K562 (cell line): ENCODE data around the gene NUMB. TPM values are rescaled to one million over a fixed set of nuclear protein-coding genes. Genes with fewer than 3 reads are reported as not detected.

Experiments
- ATAC-seq: fragments of 200-7000 bp; cut with Tn5 transposase; 3 replicates; pipeline ENCODE4 v1.9.1; 2020; ENCODE audit warnings: moderate library complexity
- BruUV-seq: library from RNA; stranded (reverse); fragments of 400-500 nt; replicated peaks from 2 replicates; lab custom pipeline; 2021; lab: Mats Ljungman, UMichigan
- CTCF ChIA-PET: fragments of 300-600 bp; formaldehyde crosslinking; extraction: SDS; loops from one replicate; lab custom pipeline; 2021; ENCODE audit warnings: low intra/inter-chr PET ratio; lab: Yijun Ruan, JAX
- POLR2A ChIA-PET: fragments of 300-600, 350-650 bp; sonication (Branson Sonifier 250); formaldehyde crosslinking; extraction: SDS; loops from one replicate; lab custom pipeline; 2021; ENCODE audit warnings: antibody characterized with exemption, inconsistent platforms; lab: Yijun Ruan, JAX
- DNase-seq, 4 experiments: peaks; one replicate each; pipeline versions ENCODE4 v3.0.0 to v3.0.0-alpha.2; 2011 to 2018; ENCODE audit warnings: low spot score in 3 of 4, mixed read lengths in 3 of 4; ENCODE audit errors: extremely low read depth in 1 of 4
- FAIRE-seq: peaks from 2 replicates; lab custom pipeline; 2011; peaks lifted over from hg19 to GRCh38; lab: Jason Lieb, UNC
- H2AFZ ChIP-seq: 2 replicates; pipeline ENCODE4 v1.6.0; 2011; ENCODE audit warnings: low read depth, low read length, control low read depth, inconsistent platforms
- H3K27ac ChIP-seq: fragments of 200-600 bp; 3 replicates; pipeline ENCODE4 v1.8.0; 2011; ENCODE audit warnings: low read depth, mild to moderate bottlenecking, control low read depth, inconsistent platforms, low read length, moderate library complexity, mixed read lengths; ENCODE audit errors: extremely low read depth
- H3K27me3 ChIP-seq, 2 experiments: fragments of 300-600 bp in 1 of 2; 2 replicates in 1 of 2; 3 replicates in 1 of 2; pipeline versions ENCODE4 v1.6.0 to v1.8.0; 2011; ENCODE audit warnings: inconsistent platforms in 2 of 2, low read length in 2 of 2, mild to moderate bottlenecking in 1 of 2, mixed read lengths in 1 of 2, moderate library complexity in 1 of 2; ENCODE audit not compliant: control insufficient read depth in 2 of 2, insufficient read depth in 2 of 2
- H3K36me3 ChIP-seq: fragments of 300-600 bp; 3 replicates; pipeline ENCODE4 v1.8.0; 2011; ENCODE audit warnings: mild to moderate bottlenecking, low read length, inconsistent platforms; ENCODE audit not compliant: control insufficient read depth, insufficient read depth
- H3K4me1 ChIP-seq, 2 experiments: fragments of 200-600 bp in 1 of 2; replicated peaks in 1 of 2; 2 replicates in 1 of 2; 3 replicates in 1 of 2; pipeline versions ENCODE4 v1.5.1 to v1.8.0; 2011; ENCODE audit warnings: inconsistent platforms in 2 of 2, low read length in 2 of 2, mild to moderate bottlenecking in 1 of 2, mixed read lengths in 1 of 2, moderate library complexity in 1 of 2; ENCODE audit not compliant: control insufficient read depth in 2 of 2, insufficient read depth in 2 of 2
- H3K4me2 ChIP-seq: 2 replicates; pipeline ENCODE4 v1.6.1; 2011; ENCODE audit warnings: low read length, control low read depth, inconsistent platforms, mixed read lengths; ENCODE audit not compliant: insufficient read depth
- H3K4me3 ChIP-seq: fragments of 200-600 bp; sonication (generic), shearing (Covaris generic); 2 replicates; pipeline ENCODE4 v1.5.1; 2016; ENCODE audit warnings: control low read depth, inconsistent platforms
- H3K79me2 ChIP-seq: fragments of 200-600 bp; 3 replicates; pipeline ENCODE4 v1.8.0; 2011; ENCODE audit warnings: low read length, inconsistent platforms; ENCODE audit not compliant: control insufficient read depth, insufficient read depth
- H3K9ac ChIP-seq, 2 experiments: 2 replicates each; pipeline versions ENCODE4 v1.6.0 to v1.6.1; 2011; ENCODE audit warnings: low read depth in 2 of 2, low read length in 2 of 2, control low read depth in 1 of 2, inconsistent platforms in 1 of 2, mild to moderate bottlenecking in 1 of 2, mixed read lengths in 1 of 2; ENCODE audit not compliant: insufficient read depth in 1 of 2
- H3K9me1 ChIP-seq: one replicate; pipeline ENCODE4 v1.6.0; 2011; ENCODE audit warnings: inconsistent platforms, mild to moderate bottlenecking, low read length, moderate library complexity; ENCODE audit not compliant: control insufficient read depth, insufficient read depth
- H3K9me3 ChIP-seq: replicated peaks from 2 replicates; pipeline ENCODE4 v1.5.1; 2011; ENCODE audit warnings: low read depth, low read length, inconsistent platforms; ENCODE audit not compliant: control insufficient read depth, insufficient read depth
- H4K20me1 ChIP-seq: replicated peaks from 2 replicates; pipeline ENCODE4 v1.6.1; 2011; ENCODE audit warnings: low read length, inconsistent platforms, mixed read lengths; ENCODE audit not compliant: control insufficient read depth, insufficient read depth
- E2F5 ChIP-seq: sonication (generic); formaldehyde crosslinking; IDR thresholded peaks from 2 replicates; pipeline ENCODE4 v1.8.0; 2022; ENCODE audit warnings: mild to moderate bottlenecking, missing genetic modification reagents
- POLR2G ChIP-seq: fragments of 200-400 bp; formaldehyde crosslinking; IDR thresholded peaks from 2 replicates; pipeline ENCODE4 v1.6.1; 2017; ENCODE audit warnings: low read depth, mild to moderate bottlenecking, antibody characterized with exemption, low read length, moderate library complexity
- WGBS: fragments of 100-300 bp; shearing (Covaris generic); methylation state at CpG from one replicate; pipeline ENCODE4 v1.1.6; 2016; ENCODE audit warnings: low coverage, mixed read lengths; ENCODE audit not compliant: insufficient coverage; ENCODE audit errors: missing lambda C conversion rate; 5-methylcytosine and 5-hydroxymethylcytosine counted together
- in situ Hi-C: fragments of 300-500 bp; cut with MboI; formaldehyde crosslinking; loops from 4 replicates; pipeline ENCODE4 v1.15.0; 2018; ENCODE audit warnings: inconsistent platforms, mixed read lengths
- intact Hi-C: fragments of 100-400 bp; cut with micrococcal nuclease; formaldehyde crosslinking; loops from 2 replicates; pipeline ENCODE4 v1.14.2; 2022
- polyA plus RNA-seq, 8 experiments: library from polyadenylated mRNA; depleted of rRNA in 4 of 8; stranded (reverse) in 5 of 8; unstranded in 3 of 8; fragments of >200 nt; fragmentation: Nextera tagmentation in 2 of 8; fragmentation: Illumina TruSeq in 1 of 8; extraction: Ambion mirVana in 2 of 8; extraction: Trizol in 1 of 8; gene quantifications; 2 replicates each; pipeline versions ENCODE4 v1.2.1 to v1.2.3, GENCODE V29; 2011 to 2014; ENCODE audit warnings: inconsistent platforms in 1 of 8, missing spikeins in 1 of 8
- total RNA-seq, 7 experiments: library from RNA; depleted of rRNA in 6 of 7; stranded (reverse); fragments of >200 nt in 6 of 7; fragmentation: Illumina TruSeq in 2 of 7; extraction: Trizol in 2 of 7; gene quantifications; 2 replicates each; pipeline versions ENCODE4 v1.2.1 to v1.2.3, GENCODE V29; 2011 to 2021; ENCODE audit warnings: low replicate concordance in 1 of 7

NUMB gene
- total and polyA plus RNA-seq, 9 of the 15 experiments (the other 6 are each of a cell fraction or from before 2014, with no cell fraction given) = 13.5 to 54.0 (median 32.3) TPM

- DNase-seq = no peak
- H3K79me2 ChIP-seq = no peaks in the 10 kb centered on the region
- TF ChIP-seq POLR2G (0 out of 2 replicates have a peak, but pooled peaks have one; percentile 36), E2F5 (CRISPR knock-in tag) (no peak)
- in situ Hi-C loops (no loop called here), intact Hi-C loops (no loop called here)
- H3K9me3 ChIP-seq = no peaks in the 10 kb centered on the region
- ChIA-PET POLR2A (interaction anchor here (0.9 to 1.6 kb wide), 2 partner anchors 13 kb away, joined by 3 to 4 read pairs; no protein-coding TSS in a partner anchor), CTCF (no interaction called here)
- no peaks in the 10 kb centered on the region for H3K27me3 ChIP-seq
- peak; percentile 13; the same call in 1 of the 3 replicates for ATAC-seq
- WGBS = 55% methylated on average over 11 of the region's 18 CpGs
- H3K4me1 ChIP-seq = peaks cover 0 to 11% of the 10 kb centered on the region in 2 experiments; a peak in 2 of 5 replicates
- BruUV-seq = no TSS peak
- H3K36me3 ChIP-seq = no peaks in the 10 kb centered on the region
- no peak overlapping the region for H3K4me2 ChIP-seq
- H3K4me3 ChIP-seq = no peak overlapping the region
- no peaks in the 10 kb centered on the region for H3K9me1 ChIP-seq
- no peak overlapping the region for H3K27ac ChIP-seq
- H2AFZ ChIP-seq = no peak overlapping the region
- H3K9ac ChIP-seq = no peak overlapping the region; a peak in 1 of 4 replicates
- H4K20me1 ChIP-seq = no peaks in the 10 kb centered on the region
- no peak for FAIRE-seq
Observed at GRCh38 chr14:73264885-73265720, 193.2 kb downstream of the NUMB start.
